Prostate gland (tissue), 2 donors: Measurements from ENCODE around the gene TMCC1.

Experiments used
- CTCF ChIP-seq, 4 experiments: fragments of 200-600 bp in 2 of 4; fragments of 450-650 bp in 2 of 4; sonication (generic) in 2 of 4; IDR thresholded peaks; 1 replicate in 3 of 4; 2 replicates in 1 of 4; pipeline ENCODE4 v1.5.1; 2016 to 2019; ENCODE audit warnings: antibody characterized with exemption in 4 of 4, mild to moderate bottlenecking in 2 of 4, moderate library complexity in 2 of 4
- POLR2AphosphoS5 ChIP-seq: sonication (generic); formaldehyde crosslinking; IDR thresholded peaks from one replicate; pipeline ENCODE4 v1.6.1; 2017; ENCODE audit warnings: antibody characterized with exemption

GRCh38 chr3:129609591-129610182 is 283.8 kb downstream of the TMCC1 start:
- TF ChIP-seq CTCF (IDR thresholded peaks at IDR 0.05) (no peak), POLR2AphosphoS5 (no peak)
